Measurements from ENCODE around the gene GPR37L1.

GPR37L1 gene, protein sequence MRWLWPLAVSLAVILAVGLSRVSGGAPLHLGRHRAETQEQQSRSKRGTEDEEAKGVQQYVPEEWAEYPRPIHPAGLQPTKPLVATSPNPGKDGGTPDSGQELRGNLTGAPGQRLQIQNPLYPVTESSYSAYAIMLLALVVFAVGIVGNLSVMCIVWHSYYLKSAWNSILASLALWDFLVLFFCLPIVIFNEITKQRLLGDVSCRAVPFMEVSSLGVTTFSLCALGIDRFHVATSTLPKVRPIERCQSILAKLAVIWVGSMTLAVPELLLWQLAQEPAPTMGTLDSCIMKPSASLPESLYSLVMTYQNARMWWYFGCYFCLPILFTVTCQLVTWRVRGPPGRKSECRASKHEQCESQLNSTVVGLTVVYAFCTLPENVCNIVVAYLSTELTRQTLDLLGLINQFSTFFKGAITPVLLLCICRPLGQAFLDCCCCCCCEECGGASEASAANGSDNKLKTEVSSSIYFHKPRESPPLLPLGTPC

DNA sequence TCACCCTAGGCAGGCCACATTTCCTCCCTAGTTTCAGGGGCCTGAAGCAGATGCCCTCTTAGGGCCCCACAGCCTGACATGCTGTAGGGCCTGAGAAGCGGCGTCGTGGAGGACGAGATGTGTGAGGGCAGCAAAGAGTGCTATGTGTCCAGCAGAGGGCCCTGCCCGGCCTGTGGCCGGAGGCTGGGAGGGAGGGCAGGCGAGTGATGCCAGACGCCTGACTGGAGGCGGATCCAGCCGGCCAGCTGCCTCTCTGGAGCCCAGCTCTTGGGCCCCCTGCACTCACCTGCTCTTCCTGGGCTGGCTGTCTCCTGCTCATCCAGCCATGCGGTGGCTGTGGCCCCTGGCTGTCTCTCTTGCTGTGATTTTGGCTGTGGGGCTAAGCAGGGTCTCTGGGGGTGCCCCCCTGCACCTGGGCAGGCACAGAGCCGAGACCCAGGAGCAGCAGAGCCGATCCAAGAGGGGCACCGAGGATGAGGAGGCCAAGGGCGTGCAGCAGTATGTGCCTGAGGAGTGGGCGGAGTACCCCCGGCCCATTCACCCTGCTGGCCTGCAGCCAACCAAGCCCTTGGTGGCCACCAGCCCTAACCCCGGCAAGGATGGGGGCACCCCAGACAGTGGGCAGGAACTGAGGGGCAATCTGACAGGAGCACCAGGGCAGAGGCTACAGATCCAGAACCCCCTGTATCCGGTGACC is at the start of gene GPR37L1:
GPR37L1 (plus strand) TSS at position 279 of the 697 bp plus-strand sequence; CDS start at position 326, 47 bp downstream.
- DNase-seq, result no peak

DNA sequence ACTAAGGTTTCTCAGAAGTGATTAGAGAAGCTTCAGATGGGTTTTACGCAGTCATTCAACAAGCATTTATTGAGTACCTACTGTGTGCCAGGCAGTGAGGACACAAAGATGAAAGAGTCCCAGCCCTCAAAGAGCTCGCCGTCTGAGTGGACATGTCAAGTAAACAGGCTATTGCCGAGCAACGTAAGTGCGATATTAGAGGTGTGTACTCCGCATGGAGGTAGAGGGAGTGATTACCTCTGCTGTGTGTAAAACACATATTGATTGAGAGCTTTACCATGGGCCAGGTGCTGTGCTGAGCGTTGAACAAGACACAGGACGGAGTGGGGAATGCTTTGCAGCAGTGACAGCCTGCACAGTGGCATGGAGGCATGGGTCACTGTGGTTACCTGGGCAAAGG is 49.5 kb upstream of the GPR37L1 start:
- DNase-seq, result no peak

DNA sequence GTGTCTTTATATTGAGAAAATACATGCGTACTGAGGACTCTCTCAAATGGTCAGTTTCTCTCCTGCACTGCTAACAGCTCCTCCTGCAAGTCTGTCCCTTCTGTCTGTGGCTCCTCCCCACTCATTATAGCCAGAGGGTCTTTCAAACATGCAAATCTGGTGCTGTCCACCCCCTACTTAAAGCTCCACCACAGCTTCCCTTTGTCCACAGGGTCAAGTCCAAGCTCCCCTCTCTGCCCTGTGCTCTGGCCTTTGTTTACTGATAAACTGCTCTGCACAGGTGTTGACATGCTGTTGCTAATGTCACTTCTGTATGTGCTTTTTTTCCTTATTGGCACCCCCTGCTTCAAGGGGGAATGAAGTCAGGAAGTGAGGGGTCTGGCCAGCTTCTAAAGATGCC is 47.7 kb upstream of the GPR37L1 start:
- DNase-seq, result no peak

DNA sequence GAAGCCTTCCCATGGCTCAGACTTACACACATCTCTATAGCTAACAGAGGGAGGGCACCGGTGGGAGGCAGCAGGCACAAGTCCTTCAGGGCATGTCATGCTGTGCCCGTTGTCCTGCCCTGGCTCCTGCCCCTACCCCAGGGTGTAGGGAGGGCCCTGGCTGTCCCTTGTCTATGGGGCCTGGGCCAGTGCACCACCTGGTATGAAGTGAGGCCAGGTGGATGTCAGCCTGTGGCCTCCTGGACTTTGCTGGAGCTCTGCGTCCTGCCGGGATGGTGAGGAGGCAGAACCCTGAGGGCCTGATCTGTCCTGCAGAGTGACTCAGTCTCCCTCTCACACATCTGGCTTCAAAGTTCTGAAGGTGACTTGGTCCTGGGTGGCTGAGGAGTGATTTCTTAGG is 47.3 kb upstream of the GPR37L1 start:
- DNase-seq, result no peak

GRCh38 chr1:202076050-202076511 is 46.6 kb upstream of the GPR37L1 start:
- DNase-seq, result no peak

- no peak for DNase-seq
Observed at GRCh38 chr1:202078241-202078640, 44.5 kb upstream of the GPR37L1 start.

DNA sequence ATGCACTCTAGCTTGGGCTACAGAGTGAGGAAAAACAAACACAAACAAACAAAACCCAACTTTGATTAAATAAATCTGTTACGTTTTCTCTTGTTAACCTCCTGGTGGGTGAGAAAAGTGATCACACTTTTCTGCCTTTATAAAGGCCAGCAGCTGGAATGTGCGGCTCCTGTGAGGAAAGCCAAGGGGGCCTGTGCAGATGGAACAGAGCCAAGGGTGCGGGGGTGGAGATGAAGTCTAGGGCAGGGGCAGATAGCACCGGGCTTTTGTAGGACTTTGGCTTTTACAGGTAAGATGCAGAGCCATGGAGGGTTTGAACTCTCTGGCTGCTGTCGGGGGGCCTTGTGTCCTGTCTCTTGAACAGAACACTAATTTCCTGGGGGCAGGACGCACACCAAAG is 40.7 kb upstream of the GPR37L1 start:
- DNase-seq, result no peak

- DNase-seq, result no peak
Observed at GRCh38 chr1:202084791-202085681, 37.7 kb upstream of the GPR37L1 start.

DNA sequence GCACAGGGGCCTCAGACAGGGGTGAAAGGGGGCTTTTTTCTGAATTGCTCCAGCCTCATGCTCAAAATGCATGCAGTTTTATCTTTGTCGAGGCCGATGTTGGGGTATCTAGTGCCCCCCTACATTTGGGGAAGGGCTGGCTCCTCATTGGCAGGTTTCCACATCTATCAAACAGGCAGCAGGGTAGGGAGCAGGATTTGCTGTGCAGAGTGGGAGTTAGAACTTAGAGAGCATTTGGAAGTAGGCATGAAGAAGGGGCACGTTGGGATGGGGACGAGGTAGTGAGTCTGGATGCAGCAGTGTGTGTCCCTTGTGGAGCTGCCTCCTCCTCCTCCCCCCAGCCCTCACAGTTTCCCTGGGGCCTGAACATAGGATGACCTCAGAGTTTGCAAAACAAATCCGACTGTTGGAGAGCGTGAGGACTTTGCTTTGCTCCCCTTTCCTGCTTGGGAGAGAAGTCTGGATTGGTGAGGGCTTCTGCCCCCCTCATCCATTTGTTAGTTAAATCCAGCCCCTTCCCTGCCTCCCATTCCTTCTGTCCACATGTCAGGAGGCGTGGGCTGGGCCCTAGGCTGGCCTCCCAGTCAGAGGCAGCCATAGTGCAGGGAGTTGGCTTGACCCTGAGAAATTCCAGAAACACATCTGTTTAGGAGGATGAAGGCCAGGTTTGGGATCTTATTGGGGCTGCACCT is 36.9 kb upstream of the GPR37L1 start:
- DNase-seq, result no peak

DNA sequence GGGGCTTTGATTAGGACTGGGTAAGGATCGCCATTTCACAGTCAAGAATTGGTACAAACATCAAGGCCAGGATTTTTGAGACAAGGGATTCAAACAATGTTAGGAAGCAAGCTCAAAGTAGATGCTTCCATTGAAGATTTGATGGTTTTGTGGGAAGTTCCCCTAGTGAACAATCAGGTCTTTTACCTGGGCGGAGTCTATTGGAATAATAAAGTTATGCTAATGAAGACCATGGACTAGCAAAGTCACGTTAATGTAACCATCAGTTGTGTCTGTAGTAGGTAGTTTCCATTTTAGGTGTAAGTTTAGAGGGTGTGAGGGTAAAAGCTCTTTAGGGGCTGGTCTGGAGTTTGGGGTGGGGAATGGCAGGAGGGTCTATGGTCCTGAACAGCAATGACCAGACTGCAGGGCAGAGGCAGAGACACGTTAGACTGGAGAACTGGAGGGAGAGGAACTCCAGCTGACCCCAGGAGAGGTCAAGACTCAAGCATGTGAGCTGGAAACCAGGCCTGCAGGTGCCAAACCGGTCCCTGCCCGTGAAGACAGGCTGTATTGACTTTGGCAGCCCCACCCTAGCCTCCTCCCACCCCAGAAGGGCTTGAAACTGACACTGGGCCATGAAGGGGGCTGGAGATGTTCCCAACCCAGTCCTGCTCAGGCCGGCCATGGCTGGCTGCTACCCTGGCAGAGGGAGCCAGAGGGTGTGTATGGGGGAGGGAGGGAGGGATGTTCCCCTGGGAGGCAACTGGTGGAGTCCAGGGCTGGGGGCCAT is 36.0 kb upstream of the GPR37L1 start:
- no peak for DNase-seq

DNA sequence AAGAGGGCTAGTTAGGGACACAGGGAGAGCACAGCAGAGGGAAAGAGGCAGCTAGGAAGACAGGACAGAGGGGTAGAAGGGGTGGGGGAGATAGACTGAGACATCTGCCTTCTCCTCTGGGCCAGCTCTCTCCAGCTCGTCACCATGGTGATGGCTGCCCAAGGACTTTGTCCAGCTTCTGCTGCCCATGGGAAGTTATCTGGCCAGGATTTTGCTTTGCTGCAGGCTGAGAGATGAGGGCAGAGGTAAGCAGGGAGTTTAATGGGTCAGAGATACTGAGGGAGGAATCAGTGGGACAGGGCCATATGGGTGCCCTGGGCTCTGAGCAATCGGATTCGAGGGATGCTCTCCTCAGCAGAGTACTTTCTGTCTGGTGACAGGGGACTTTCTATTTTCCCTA is 34.5 kb upstream of the GPR37L1 start:
- no peak for DNase-seq

DNA sequence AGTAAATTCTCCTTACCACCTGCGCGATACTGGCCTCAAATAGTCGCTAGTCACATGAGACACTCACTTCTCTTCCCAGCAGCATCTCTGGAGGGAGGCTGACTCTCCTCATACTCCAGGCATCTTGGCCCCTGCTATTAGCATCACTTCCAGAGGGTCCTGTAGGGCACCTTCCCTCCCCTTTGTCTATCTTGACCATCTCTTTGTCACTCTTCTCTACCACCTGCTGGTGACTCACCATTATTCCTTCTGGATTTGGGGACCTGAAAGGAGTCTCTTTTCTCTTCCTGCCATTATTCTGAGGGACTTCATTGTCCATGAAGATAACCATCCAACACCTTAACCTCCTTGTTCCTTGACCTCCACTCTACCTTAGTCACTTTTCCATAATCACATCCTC is 31.7 kb upstream of the GPR37L1 start:
- DNase-seq, result no peak

DNA sequence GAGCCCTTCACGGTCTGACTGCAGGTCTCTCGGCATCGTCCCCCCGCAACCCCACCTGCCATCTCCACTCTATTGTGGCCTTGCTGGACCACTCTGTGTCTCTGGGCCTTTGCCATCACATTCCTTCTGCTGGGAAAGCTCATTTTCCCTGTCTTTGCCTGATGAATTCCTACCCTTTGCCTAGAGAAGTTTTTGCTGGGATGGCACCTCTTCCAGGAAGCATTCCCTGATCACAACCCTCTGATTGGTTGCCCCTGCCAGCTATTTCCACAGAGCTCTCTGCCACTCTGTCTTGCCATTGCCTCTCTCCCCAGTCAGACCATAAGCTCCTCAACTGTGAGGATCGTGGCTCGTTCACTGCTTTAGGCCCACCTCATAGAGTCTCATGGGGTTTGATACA is 28.9 kb upstream of the GPR37L1 start:
- DNase-seq, result no peak

GRCh38 chr1:202101184-202101583 is 21.5 kb upstream of the GPR37L1 start:
- no peak for DNase-seq

DNA sequence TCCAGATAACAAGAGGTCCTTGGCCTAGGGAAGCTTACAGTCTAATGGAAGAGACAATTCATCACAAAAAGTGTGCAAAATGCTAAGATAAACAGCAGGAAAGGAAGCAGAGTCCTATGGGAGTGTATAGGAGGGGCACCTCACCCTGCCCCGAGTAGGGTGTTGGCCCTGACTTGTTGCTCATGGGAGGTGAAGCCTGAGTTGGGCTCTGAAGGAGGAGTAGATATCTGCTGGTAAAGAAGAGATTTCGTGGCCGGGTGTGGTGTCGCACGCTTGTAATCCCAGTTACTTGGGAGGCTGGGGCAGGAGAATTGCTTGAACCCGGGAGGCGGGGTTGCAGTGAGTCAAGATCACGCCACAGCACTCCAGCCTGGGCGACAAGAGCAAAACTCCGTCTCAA is 18.6 kb upstream of the GPR37L1 start:
- no peak for DNase-seq

DNA sequence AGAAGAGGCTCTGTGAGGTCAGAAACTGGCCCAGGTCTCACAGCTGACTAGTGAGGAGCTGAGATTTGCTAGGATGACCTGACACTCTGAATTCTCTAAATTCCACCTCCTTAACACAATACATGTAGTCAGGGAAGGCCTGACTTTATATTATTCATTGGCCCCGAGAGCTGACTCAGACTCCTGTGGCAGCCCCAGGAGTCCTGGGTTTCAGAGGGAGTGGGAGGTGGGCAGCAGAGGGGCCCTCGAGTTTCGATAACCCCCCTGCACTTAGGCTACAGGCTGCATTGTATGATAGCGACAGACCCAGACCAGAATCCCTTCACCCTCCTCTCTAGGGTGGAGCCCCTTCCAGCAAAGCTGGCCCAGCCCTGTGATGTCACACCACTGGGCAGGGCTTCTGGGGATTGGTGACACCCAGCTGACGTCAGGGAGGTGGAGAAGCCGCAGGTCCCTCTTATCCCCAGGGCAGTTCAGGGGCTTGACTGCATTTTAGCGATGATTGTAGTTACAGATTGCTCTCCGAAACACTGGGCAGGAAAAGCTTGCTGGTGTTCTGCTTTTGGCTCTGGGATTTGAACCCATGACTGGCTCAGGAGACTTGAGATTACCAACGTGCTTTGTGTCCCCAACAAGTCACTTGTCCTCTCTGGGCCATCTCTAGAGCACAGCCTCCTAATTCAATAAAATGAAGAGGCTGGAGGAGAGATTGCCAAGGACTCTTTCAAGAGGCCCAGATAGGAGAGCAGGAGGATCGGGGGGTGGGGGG is 17.0 kb upstream of the GPR37L1 start:
- no peak for DNase-seq

- no peak for DNase-seq
Observed at GRCh38 chr1:202106340-202107254, 16.1 kb upstream of the GPR37L1 start.

DNA sequence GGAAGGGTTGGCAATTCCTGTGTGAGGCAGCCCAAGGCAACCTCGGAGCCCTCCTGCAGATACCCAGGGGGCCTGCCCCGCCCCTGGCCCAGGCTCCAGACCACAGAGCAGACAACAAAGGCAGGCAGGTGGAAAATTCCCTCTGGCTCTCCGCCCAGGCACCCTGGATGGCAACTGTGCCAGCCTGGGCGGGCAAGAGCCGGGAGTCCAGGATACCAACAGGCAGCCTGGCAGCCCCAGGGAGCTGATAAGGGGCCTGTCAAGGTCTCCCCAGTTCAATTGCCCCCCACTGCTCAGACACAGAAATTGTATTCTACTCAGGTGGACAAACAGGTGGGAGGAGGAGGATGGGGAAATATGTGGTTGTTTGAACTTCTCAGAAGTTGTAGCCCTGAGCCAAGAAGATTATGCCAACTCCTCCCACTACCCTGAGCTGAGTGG is 15.4 kb upstream of the GPR37L1 start:
- DNase-seq, result no peak
